T-helper 1 cell (primary cell): Measurements from ENCODE around the gene SNX8.
"Not testable (repeated sequence)": the region's sequence is repeated elsewhere in the genome, so short reads cannot be mapped to it uniquely, and the experiment has no call there.

Experiments used
- DNase-seq, 5 donors: peaks; one replicate each; pipeline ENCODE4 v3.0.0-alpha.2; 2012 to 2020

SNX8 gene

DNA sequence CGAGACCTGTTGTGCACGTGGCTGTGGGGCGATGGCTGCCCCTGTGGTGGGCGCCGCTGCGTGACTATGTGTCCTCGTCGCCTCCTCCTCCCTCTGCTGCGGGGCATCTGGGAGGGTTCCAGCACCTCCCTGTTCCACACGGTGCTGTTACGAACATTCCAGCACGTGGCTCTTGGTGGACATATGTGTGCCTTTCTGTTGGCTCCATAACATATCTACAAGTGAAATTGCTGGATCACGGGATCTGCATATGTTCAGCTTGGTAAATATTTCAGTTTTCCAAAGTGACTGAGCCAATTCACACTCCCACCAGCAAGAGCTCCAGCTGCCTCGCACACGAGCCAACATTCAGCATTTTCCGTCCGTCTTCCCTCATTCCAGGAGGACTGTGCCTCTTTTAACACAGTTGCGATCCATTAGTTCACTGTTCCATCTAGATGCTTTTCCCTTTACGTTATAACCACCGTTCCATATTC is 25.1 kb downstream of the SNX8 start:
- no peak for DNase-seq

DNA sequence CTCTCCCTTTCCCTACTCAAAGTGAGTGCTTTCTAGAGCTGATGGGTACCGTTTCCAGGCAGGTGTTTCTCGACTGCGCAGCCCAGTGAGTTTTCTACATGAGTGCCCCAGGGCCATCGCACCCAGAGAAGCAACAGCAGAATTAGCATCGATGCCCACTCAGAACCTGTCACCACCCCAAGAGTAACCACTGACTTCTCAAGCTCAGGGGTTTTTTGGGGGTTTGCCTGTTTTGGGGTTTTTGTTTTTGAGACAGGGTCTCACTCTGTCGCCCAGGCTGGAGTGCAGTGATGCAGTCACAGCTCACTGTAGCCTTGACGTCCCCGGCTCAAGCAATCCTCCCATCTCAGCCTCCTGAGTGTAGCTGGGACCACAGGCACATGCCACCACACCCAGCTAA is 25.7 kb downstream of the SNX8 start:
- DNase-seq, result no peak

DNA sequence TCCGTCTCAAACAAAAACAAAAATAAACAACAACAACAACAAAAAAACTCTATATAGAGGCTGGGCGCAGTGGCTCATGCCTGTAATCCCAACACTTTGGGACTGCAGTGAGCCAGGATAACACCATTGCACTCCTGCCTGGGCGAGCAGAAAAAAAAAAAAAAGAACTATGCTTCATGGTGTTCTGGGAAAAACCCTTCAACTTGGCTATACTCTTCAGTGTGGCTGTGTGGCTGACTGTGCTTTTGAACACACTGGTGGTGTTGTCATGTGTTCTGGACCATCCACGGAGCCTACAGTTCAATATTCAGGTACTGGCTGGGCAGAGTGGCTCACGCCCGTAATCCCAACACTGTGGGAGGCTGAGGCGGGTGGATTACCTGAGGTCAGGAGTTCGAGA is 26.5 kb downstream of the SNX8 start:
- DNase-seq, result no peak

DNA sequence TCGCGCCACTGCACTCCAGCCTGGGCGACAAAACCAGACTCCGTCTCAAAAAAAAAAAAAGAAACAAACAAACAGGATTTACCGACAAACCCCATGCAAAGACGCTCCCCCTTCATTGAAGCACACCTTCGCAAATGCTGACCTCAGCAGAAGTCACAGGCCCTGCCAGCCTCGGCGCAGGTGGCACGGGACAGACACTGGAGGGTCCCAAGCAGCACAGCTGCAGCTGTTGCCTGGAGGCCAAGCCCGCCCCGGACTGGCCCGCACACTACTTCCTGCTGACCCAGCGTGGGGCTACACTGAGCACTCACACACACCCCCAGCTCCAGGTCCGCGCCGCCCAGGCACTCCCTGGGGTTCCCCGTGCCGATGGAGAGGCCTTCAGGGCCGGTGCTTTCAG is 31.2 kb downstream of the SNX8 start:
- no peak for DNase-seq

DNA sequence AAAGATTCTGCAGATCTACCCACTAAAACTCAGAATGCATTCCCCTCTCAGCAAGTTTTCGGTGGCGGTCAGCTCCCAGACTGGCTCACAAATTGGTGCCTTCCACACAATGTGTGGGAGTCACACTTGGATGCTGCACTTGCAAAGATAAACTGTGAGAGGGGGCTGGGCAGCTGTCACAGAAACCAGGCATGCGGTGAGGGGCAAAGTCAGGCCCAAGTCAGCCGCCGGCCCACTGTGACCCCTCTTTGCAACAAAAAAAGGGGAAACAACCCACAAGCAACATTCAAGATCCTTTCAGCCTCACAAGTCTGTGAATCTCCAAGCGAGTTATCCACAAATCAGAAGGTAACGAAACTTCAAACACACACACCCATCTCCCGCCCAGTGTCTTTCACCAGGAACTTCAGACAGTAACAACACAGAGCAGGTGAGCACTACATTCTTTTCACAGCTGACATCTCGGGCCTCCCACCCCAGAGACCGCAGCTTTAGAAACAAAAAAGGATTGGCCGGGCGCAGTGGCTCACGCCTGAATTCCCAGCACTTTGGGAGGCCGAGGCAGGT is 32.0 kb downstream of the SNX8 start:
- no peak for DNase-seq

DNA sequence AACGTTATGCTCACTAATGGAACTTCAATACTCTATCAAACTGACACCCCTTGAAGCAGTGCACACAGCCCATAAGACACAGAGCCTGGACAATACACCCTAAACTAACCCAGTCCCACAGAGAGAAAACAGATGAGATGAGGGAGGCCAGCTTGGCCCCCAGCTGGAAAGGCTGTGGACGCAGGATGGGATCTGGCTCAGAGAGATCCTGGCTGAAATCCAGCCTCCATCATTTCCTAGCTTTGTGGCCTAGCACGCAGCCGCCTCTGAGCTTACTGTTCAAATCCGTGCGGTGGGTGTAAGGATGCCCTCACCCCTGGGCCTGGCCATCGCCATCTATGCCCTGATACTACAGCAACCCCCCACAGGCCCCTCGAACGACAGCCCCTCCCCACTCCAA is 32.7 kb downstream of the SNX8 start:
- no peak for DNase-seq

DNA sequence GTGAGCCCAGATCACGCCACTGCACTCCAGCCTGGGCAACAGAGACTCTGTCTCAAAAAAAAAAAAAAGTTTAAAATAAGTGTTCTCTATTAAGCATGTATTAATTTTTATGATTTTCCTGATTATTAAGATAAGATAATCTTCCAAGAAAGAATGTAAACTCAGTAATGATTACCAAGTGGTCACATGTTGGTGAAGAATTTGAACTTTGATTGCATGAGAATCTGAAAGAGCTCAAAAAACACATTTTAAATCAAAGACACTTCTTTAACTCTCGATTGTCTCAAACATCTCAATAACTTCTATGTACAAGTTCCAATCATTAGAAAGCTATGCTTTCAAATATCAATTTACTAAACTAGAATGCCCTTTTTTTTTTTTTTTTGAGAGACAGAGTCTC is 33.8 kb downstream of the SNX8 start:
- DNase-seq, result no peak

DNA sequence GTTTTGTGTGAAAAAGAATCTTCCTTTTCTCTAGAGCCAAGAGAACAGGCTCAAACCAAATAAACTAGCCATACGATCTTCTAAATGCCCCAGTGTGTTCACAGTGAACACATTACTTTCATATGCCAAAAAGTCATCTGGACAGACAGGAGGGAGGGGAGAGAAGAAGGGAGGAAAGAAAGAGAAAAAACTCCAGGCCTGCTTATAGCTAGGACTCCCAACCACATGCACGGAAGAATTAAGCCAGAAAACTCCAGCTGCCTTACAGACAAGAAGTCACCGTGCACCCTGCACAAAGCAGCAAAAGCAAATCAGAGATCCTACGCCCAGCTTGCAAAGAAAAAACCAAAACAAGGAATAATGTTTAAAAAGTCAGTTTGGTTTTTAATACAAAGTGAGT is 34.3 kb downstream of the SNX8 start:
- DNase-seq, result no peak

DNA sequence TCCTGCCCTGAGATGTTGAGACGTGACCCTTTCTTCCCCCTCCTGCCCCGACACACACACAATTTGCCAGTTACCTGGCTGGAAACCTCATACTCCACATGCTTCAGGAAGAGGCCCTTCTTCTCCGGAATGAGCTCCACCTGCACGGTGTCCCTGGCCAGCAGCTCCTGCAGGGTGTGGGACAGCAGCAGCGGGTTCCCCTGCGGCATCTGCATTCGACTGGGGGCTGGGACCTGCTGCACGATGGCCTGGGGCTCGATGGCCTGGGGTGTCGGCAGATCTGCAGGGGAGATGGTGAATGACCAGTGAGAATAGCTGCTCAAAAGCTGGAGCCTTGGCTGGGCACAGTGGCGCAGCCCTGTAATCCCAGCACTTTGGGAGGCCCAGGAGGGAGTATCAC is 36.2 kb downstream of the SNX8 start:
- no peak for DNase-seq

DNA sequence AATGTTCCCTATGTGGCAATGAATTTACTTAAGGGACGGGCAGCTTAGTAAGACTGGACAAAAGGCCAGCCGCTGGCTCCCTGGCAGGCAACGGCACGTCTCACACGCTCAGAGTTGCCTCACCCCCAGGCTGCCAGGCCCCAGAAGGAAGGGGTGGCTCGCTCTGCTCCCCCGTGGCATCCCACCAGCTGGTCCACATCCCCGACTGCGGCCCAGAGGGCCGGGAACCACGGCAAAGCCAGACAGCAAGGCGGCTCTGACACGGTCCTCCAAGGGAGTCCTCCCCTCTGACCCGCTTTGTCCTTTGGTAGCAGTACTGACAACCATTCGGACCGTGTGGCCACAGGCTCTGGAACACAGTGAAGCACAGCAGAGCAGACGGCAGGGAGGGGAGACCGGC is 38.1 kb downstream of the SNX8 start:
- DNase-seq, result no peak

DNA sequence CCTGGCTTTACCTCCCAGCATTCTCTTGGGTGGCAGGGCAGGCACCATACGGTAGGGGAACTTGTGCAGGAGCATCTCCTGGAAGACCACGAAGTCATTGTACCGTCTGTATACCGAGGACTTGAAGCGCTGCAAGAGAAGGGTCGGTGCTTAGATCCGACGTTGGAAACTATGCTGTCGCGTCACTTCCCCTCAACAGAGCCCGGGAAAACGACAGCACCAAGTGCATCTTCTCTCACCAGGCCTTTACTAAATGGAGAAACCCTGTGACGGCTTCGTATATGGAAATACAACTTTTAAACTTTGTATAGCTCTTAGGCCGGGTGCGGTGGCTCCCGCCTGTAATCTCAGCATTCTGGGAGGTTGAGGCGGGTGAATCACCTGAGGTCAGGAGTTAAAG is 39.1 kb downstream of the SNX8 start:
- DNase-seq, result no peak

DNA sequence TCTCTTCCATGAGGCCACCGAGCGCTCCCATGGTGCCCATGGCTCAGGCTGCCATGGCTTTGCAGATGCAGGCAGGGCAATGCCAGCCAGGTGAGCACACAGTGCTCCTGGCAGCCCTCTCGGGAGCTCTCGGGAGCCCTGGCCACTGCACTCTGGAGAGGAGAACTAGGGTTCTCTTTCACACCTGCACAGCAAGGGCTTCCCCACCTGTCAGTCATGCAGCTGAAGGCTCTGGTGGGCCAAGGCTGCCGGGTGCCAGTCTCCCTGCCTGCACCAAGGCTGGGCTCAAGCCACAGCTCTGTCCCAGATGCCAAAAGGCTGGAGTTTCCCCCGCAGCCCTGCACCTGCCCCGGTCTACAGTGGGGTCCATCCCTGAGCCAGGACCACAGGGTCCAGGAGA is 39.6 kb downstream of the SNX8 start:
- DNase-seq, result no peak

DNA sequence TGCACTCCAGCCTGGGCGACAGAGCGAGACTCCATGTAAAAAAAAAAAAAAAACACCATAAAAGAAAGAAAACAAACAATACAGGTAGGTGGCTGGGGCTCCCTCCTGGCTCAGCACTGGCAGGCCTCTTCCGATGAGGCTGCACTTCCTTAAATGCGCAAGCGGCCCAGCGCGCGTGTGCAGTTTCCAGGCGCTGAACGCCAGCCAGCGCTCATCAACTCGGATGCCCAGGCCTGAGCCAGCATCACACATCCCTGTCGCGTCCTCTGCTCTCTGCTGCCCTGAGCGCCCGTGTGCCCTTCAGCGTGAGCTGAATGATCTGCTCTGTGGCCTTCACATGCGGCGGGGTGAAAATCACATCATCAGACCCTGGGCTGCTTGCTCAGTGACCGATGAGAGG is 40.4 kb downstream of the SNX8 start:
- no peak for DNase-seq

DNA sequence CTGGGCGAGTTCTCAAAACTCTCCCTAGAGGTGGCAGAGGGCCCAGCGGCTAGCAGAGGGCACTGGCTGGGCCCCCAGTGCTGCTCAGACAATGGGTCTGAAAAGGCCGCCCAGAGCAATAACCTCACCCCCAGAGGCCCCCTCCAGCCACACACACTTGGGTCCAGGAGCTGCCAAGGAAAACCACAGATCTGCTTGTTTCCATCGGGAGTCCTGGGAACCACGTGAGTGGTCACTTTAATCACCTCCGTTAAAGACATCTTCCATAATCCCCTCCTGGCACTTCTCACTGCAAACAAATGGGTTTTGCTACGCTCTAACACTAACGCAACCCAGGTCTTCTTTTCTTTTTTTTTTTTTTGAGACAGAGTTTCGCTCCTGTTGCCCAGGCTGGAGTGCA is 42.2 kb downstream of the SNX8 start:
- no peak for DNase-seq

DNA sequence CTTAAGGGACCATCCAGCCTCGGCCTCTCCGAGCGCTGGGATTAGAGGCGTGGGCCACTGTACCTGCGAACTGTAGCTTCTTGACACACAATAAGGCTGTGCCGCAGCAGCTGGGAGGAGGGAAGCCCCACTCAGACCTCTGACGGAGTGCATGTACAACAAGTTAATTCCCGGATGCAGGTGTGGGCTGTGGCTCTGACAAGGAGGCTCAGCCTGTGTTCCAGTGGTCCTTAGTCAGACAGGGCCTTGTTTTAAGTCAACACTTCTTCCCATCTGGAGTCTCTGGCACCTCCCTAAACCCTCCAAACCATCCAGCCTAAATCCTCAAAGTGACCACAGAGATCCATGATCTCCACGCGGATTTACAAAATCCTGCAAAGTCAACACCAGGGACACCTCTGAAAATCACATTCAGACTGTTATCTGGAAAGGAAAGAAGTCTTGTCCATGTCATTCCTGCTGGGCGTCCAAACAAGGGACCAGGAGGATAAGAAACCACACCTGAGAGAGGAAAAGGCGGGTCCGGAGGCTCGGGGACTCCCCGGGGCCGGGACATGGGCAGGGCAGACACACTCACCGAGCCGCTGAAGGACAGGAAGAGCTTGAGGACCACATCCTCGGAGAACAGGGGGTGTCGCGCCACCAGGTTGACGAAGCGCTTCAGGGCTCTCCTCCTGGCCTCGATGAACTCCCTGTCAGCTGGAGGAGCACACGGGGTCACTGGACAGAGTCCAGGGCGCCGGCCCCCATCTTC is 42.8 kb downstream of the SNX8 start:
- DNase-seq, result no peak

DNA sequence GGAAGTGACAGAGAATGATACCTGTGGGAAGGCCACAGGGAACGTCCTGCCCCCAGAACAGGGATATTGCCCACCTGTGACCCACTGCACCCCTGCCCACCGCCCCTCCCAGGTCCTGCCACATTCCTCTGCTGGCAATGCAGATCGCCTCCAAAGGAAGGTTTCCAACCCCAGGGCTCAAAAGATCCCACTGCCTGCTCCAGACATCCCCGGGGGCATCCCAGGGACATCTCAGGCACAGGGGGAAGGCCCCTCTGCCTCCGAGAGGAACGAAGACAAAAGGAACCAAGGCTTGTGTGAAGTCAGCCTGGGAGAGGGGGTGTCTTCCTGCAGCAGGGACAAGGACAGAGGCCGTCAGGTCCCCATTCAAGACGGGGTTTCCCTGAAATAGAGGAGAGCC is 43.7 kb downstream of the SNX8 start:
- DNase-seq, result no peak

DNA sequence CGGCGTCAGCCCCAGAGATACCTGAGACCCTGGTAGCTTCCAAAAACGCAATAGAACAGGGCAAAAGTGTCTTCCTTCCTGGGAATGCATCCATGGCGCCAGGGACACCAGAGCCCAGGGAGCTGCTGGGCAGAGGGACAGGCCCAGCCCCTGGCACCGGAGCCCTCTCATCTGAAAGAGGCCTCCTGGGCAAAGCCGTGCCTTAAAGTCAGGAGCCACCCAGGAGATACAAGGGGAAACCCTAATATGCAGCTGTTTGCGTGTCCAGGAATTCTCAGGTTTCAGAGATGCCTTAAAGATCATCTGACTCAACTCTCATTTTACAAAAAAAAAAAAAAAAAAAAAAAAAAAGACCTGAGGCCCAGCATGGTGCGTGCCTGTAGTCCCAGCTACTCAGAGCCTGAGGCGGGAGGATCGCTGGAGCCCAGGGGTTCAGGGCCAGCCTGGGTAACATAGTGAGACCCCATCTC is 44.2 kb downstream of the SNX8 start:
- no peak for DNase-seq

DNA sequence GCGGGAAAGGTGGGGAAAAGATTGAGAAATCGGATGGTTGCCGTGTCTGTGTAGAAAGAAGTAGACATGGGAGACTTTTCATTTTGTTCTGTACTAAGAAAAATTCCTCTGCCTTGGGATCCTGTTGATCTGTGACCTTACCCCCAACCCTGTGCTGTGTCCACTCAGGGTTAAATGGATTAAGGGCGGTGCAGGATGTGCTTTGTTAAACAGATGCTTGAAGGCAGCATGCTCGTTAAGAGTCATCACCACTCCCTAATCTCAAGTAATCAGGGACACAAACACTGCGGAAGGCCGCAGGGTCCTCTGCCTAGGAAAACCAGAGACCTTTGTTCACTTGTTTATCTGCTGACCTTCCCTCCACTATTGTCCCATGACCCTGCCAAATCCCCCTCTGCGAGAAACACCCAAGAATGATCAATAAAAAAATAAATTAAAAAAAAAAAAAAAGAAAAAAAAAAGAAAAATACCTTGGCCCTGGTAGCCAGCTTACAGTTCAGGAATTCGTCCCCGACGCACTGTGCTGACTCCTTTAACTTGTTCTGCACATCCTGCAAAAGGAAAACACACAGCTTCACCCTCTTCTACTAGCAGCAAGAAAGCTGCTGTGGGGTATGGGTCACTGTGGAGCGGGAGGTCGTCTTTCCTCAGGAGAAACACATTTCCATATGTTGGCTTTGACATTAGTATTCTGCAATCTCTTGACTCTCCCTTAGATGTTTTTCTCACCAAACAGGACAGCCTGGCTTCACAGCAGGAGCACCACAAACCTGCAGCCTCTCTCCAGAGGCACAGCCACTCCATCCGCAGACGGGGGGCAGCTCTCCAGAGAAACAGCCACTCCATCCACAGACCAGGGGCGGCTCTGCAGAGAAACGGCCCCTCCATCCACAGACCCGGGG is 44.9 kb downstream of the SNX8 start:
- not testable (repeated sequence) for DNase-seq

DNA sequence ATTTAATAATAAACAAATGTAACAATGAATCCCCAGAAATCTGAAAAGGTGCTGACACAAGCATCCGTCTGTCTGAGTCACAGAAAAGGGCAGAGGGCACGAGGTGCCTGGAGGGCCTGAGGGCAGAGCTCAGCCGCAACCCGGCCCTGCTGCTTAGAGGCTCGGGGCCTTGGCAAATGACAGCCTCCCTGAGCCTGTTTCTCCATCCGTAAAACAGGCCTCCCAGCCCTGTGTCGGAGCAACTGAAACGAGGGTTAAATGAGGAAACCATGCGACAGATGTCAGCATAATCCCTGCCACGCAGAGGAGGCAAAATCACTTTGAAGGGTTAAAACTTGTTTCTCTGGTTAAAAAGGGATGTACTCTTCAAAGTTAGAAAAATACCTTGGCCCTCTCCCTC is 47.3 kb downstream of the SNX8 start:
- no peak for DNase-seq

DNA sequence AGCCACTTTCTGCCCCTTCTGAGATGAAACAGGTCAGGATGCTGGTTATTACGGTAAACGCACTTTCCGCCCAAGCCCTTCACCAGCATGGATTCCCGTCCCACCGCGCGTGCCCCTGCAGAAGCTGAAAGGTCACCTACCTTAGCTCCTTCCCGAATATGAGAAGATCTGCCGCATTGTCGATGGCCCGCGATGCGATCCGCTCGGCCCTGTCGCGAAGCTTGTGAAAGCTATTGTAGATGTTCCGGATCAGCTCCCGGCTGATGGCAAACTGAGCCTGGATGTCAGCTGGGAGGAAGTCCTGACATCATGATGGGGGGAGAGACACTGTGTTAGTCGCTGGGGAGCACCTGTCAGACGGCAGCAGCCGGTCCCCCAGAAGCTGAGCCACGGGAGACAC is 50.1 kb downstream of the SNX8 start:
- DNase-seq, result no peak

DNA sequence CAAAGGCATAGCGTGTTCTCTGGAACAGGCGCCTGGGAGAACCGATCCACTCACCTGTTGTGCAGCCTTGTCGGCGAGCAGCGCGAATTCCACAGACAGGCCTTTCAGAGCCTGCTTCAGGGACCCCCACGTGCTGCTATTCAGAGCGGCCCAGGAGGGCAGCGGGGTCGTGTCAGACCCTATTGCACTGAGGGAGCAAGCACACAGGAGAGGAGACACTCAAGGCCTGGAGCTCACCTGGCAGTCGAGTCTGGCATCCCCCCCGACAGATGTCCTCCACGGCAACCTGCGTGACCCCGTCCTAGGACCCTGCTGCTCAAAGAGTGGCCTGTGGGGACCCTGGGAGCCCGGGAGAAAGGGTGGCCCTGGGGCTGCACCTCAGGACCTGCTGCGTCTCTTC is 51.1 kb downstream of the SNX8 start:
- no peak for DNase-seq

DNA sequence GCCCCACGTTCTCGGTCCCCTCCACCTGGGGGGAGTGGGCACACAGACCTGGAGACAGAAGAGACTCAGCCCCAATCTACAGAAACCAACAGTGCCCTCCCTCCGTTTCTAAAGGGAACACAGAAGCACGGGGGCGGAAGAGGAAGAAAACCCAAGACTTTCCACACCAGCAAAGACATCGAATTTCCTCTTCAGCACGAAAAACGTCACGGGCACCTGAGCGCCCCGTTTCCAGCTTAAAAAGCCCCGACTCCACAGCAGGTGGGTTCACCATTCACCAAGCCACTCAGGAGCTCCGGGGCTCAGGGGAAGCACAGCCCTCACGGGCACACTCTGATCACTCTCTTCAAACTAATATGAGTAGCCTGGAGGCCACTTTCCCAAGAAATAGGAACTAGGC is 52.6 kb downstream of the SNX8 start:
- no peak for DNase-seq

DNA sequence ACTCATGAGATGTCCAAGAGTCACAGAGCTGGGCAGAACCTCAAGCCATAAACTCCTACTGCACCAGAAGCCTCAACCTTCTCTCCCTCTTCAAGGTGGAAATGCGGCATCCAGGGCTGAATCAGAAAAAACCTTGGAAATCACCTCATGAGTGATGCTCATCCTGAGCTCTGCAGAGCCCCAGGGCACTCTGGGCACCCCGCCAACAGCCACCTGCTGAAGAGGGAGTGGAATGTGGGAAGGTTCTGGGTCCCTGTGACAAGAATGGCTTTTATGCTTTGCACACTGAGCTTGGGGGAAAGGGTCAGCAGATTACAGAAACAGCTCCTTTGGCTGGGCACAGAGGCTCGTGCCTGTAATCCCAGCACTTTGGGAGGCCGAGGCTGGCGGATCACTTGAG is 53.4 kb downstream of the SNX8 start:
- DNase-seq, result no peak

DNA sequence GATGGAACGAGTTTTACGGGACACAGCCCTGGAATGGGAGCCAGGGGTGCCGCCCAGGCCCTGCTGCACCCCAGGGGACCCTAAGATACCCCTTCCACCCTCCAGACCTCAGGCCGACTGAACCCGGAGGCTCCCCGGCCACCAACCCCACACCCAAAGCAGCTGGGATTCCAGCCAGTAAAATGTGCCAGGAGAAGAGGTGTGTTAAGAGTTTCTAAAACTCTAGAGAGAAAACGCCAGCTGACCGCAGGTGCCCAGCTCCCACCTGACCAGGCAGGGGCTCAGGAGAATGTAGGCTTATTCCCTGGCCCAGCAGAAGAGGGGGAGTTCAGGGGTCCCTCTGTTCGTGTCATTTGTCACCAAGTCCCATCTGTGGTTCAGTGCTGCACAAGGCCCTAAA is 54.8 kb downstream of the SNX8 start:
- DNase-seq, result no peak
